GM21825 (cell line): ENCODE measurements around the gene CLEC10A.
"Not testable (repeated sequence)": the region's sequence is repeated elsewhere in the genome, so short reads cannot be mapped to it uniquely, and the experiment has no call there.

Experiments
- ATAC-seq: cut with Tn5 transposase; IDR thresholded peaks from one replicate; pipeline ENCODE4 v1.9.1; 2021; ENCODE audit warnings: mild to moderate bottlenecking, moderate library complexity; ENCODE audit not compliant: unreplicated experiment

CLEC10A gene

GRCh38 chr17:7079581-7080455, at the start of gene CLEC10A:
TSS of gene CLEC10A (minus strand) at chr17:7080251. CDS start at chr17:7078812, 1,439 bp downstream.
- no peak for ATAC-seq

GRCh38 chr17:7129311-7129710, 49.3 kb upstream of the CLEC10A start:
- no peak for ATAC-seq

GRCh38 chr17:7128160-7128559, 48.1 kb upstream of the CLEC10A start:
- ATAC-seq: no peak

GRCh38 chr17:7127501-7127900, 47.5 kb upstream of the CLEC10A start:
- not testable (repeated sequence) for ATAC-seq

GRCh38 chr17:7126386-7126785, 46.3 kb upstream of the CLEC10A start:
- not testable (repeated sequence) for ATAC-seq

- no peak for ATAC-seq
These were observed 44.9 kb upstream of the CLEC10A start for GRCh38 chr17:7124923-7125322.

- ATAC-seq: no peak
These were observed 43.8 kb upstream of the CLEC10A start for GRCh38 chr17:7123844-7124243.

GRCh38 chr17:7122381-7122780, 42.3 kb upstream of the CLEC10A start:
- no peak for ATAC-seq

- not testable (repeated sequence) for ATAC-seq
These were observed 40.6 kb upstream of the CLEC10A start for GRCh38 chr17:7120635-7121034.

- no peak for ATAC-seq
These were observed 40.1 kb upstream of the CLEC10A start for GRCh38 chr17:7120123-7120522.

- ATAC-seq: no peak
These were observed 39.3 kb upstream of the CLEC10A start for GRCh38 chr17:7119314-7119713.

- ATAC-seq: no peak
These were observed 35.0 kb upstream of the CLEC10A start for GRCh38 chr17:7114875-7115614.

GRCh38 chr17:7114241-7114874, 34.3 kb upstream of the CLEC10A start, which contains the start of gene ASGR2:
TSS of gene ASGR2 (minus strand) at chr17:7114822. CDS start at chr17:7114240, 582 bp downstream.
- no peak for ATAC-seq

GRCh38 chr17:7113273-7114071, 33.4 kb upstream of the CLEC10A start:
- ATAC-seq: no peak

- no peak for ATAC-seq
These were observed 32.6 kb upstream of the CLEC10A start for GRCh38 chr17:7112510-7113108.

GRCh38 chr17:7111784-7112509, 31.9 kb upstream of the CLEC10A start:
- no peak for ATAC-seq

- ATAC-seq: no peak
These were observed 30.7 kb upstream of the CLEC10A start for GRCh38 chr17:7110617-7111306.

- ATAC-seq: no peak
These were observed 29.6 kb upstream of the CLEC10A start for GRCh38 chr17:7109461-7110322.
